T-helper 2 cell (primary cell): ENCODE data around the gene CAMKK2.
"Not testable (repeated sequence)": the region's sequence is repeated elsewhere in the genome, so short reads cannot be mapped to it uniquely, and the experiment has no call there.

ENCODE experiments used
- DNase-seq, 5 experiments: peaks; one replicate each; pipeline versions ENCODE4 v3.0.0 to v3.0.0-alpha.2; 2012 to 2022

The CAMKK2 gene

GRCh38 chr12:121297435-121297991, 1.0 kb upstream of the CAMKK2 start:
- peak in 3 of 5 experiments; percentile 2 to 50 (median 47) for DNase-seq

- DNase-seq, result peak in 2 of 5 experiments; percentile 0 to 22
Measured at GRCh38 chr12:121295746-121296617, 527 bp downstream of the CAMKK2 start.

- peak in 1 of 5 experiments; percentile 22 for DNase-seq
Measured at GRCh38 chr12:121295116-121295745, 1.3 kb downstream of the CAMKK2 start.

- no peak for DNase-seq
Measured at GRCh38 chr12:121294151-121294889, 2.2 kb downstream of the CAMKK2 start.

- DNase-seq, result no peak
Measured at GRCh38 chr12:121293603-121294002, 2.9 kb downstream of the CAMKK2 start.

- DNase-seq, result no peak
Measured at GRCh38 chr12:121290410-121290809, 6.1 kb downstream of the CAMKK2 start.

- no peak for DNase-seq
Measured at GRCh38 chr12:121289962-121290361, 6.5 kb downstream of the CAMKK2 start.

GRCh38 chr12:121288986-121289385, 7.5 kb downstream of the CAMKK2 start:
- no peak for DNase-seq

- no peak for DNase-seq
Measured at GRCh38 chr12:121288158-121288845, 8.2 kb downstream of the CAMKK2 start.

GRCh38 chr12:121287267-121287954, 9.1 kb downstream of the CAMKK2 start:
- no peak for DNase-seq

GRCh38 chr12:121285856-121286255, 10.7 kb downstream of the CAMKK2 start:
- DNase-seq, result no peak

- no peak for DNase-seq
Measured at GRCh38 chr12:121284551-121285390, 11.7 kb downstream of the CAMKK2 start.

- DNase-seq, result no peak
Measured at GRCh38 chr12:121283841-121284240, 12.7 kb downstream of the CAMKK2 start.

- DNase-seq, result no peak
Measured at GRCh38 chr12:121283388-121283787, 13.1 kb downstream of the CAMKK2 start.

- not testable (repeated sequence) for DNase-seq
Measured at GRCh38 chr12:121282910-121283309, 13.6 kb downstream of the CAMKK2 start.

GRCh38 chr12:121282072-121282742, 14.3 kb downstream of the CAMKK2 start:
- no peak for DNase-seq

GRCh38 chr12:121281116-121281515, 15.4 kb downstream of the CAMKK2 start:
- DNase-seq, result not testable (repeated sequence)

GRCh38 chr12:121280531-121280930, 16.0 kb downstream of the CAMKK2 start:
- DNase-seq, result not testable (repeated sequence)

- DNase-seq, result no peak
Measured at GRCh38 chr12:121279507-121279915, 17.0 kb downstream of the CAMKK2 start.

GRCh38 chr12:121279071-121279375, 17.5 kb downstream of the CAMKK2 start:
- DNase-seq, result no peak
